ENCODE measurements around the gene VKORC1L1.
"Not testable (repeated sequence)": the region's sequence is repeated elsewhere in the genome, so short reads cannot be mapped to it uniquely, and the experiment has no call there.

VKORC1L1 gene

GRCh38 chr7:65880242-65880641, 7.4 kb downstream of the VKORC1L1 start:
- not testable (repeated sequence) for H3K4me3 ChIP-seq (ENCODE audit: low read length)

DNA sequence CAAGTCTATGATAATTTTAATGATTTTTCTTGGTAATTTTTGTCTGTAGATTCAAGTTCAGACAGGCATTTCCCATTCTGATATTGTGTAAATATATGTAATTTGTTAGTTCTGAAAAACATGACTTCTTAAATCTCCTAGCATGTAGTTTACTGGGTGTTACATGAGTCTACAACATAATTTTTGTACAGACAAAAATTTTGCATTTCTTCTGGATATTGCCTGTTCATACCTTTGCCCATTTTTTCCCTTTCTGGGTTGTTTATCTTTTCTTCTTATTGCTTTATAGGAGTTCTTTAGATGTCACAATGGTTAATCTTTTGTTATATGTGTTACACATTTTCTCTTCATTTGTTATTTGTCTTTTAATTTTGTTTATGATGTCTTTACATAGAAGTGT, 12.1 kb downstream of the VKORC1L1 start:
- not testable (repeated sequence) for H3K4me3 ChIP-seq (ENCODE audit: low read length)

DNA sequence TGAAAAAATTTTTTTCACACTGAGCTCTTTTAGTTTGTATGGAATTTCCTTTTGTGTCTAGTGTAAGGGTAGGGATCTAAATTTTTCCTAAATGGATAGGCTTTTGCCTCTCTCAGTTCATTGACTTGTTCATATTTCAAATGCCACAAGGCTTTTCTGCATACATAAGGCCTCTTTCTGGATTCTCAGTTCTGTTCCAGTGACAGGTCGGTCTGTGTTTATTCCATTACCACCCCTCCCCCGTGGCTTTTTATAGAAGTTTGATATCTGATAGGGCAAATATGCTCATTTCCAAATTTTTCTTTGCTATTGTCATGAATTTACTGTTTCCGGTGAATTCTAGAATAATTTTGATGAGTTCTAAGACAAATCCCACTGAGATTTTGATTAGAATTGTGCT, 12.7 kb downstream of the VKORC1L1 start:
- H3K4me3 ChIP-seq (ENCODE audit: low read length) = not testable (repeated sequence)

- not testable (repeated sequence) for H3K4me3 ChIP-seq (ENCODE audit: low read length)
These were observed 15.7 kb downstream of the VKORC1L1 start for GRCh38 chr7:65888434-65889156.

- not testable (repeated sequence) for H3K4me3 ChIP-seq (ENCODE audit: low read length)
These were observed 16.8 kb downstream of the VKORC1L1 start for GRCh38 chr7:65889722-65890121.

DNA sequence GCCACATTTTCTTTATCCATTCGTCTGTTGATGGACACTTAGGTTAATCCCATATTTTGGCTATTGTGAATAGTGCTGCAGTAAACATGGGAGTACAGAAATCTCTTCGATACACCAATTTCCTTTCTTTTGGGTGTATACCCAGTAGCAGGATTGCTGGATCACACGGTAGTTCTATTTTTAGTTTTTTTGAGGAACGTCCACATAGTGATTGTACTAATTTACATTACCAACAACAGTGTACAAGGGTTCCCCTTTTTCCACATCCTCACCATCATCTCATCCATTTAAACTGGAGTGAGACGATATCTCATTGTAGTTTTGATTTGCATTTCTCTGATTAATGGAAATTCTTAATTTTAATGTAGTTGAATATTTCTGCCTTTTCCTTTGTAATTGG, 19.3 kb downstream of the VKORC1L1 start:
- TF ChIP-seq ZNF274 (IDR thresholded peaks at IDR 0.05; ENCODE audit: low read depth, low read length) = no peak
- H3K4me3 ChIP-seq (ENCODE audit: low read length) = no peak overlapping the region

- TF ChIP-seq ZNF274 (IDR thresholded peaks at IDR 0.05; ENCODE audit: low read depth, low read length) = no peak
- no peak overlapping the region for H3K4me3 ChIP-seq (ENCODE audit: low read length)
These were observed 20.0 kb downstream of the VKORC1L1 start for GRCh38 chr7:65892835-65893234.

DNA sequence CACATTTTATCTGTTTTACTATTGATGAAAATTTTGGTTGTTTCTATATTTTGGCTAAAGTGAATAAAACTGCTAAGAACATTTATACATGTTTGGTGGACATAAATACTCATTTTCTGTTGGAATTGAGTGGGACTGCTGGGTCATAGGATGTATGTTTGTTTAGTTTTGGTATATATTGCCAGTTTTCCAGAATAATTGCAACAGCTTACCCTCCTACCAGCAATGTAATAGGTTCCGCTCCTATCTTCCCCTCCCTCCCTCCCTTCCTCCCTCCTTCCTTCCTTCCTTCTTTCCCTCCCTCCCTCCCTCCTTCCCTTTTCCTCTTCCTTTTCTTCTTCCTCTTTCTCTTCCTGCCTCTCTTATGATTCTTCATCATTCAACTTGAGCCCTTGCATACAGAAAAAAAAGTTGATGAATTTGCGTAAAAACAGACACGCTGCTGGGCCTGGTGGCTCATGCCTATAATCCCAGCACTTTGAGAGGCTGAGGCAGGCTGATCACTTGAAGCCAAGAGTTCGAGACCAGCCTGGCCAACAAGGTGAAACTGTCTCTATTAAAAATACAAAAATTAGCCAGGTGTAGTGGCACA, 23.5 kb downstream of the VKORC1L1 start:
- no peak overlapping the region for H3K4me3 ChIP-seq (ENCODE audit: low read length)
- no peak for TF ChIP-seq ZNF274 (IDR thresholded peaks at IDR 0.05; ENCODE audit: low read depth, low read length)

GRCh38 chr7:65897289-65897688, 24.4 kb downstream of the VKORC1L1 start:
- H3K4me3 ChIP-seq (ENCODE audit: low read length) = not testable (repeated sequence)

GRCh38 chr7:65898677-65899447, 26.0 kb downstream of the VKORC1L1 start:
- H3K4me3 ChIP-seq (ENCODE audit: low read length) = not testable (repeated sequence)

- no peak overlapping the region for H3K4me3 ChIP-seq (ENCODE audit: low read length)
- TF ChIP-seq ZNF274 (IDR thresholded peaks at IDR 0.05; ENCODE audit: low read depth, low read length) = no peak
These were observed 29.4 kb downstream of the VKORC1L1 start for GRCh38 chr7:65902306-65902705.

- TF ChIP-seq ZNF274 (IDR thresholded peaks at IDR 0.05; ENCODE audit: low read depth, low read length) = no peak
- H3K4me3 ChIP-seq (ENCODE audit: low read length) = no peak overlapping the region
These were observed 34.8 kb downstream of the VKORC1L1 start for GRCh38 chr7:65907501-65908198.

DNA sequence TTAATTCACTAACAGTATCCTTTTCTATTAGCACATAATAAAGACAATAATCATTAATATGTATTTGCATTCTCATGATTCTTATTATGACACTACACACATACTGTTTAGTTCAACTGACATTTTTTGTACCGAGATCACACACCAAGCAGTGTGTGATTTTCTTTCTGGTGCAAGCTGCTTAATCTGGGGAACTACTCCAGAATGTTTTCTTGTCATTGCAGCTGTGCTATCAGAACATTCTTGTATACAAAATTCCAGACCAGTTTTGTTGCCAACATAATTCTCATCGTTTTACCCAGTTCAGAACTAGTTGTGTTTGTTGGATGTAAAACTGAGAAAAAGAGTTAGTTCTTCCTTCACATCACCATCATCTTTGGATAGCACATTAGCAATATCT, 37.4 kb downstream of the VKORC1L1 start:
- TF ChIP-seq ZNF274 (IDR thresholded peaks at IDR 0.05; ENCODE audit: low read depth, low read length) = no peak
- no peak overlapping the region for H3K4me3 ChIP-seq (ENCODE audit: low read length)

- TF ChIP-seq ZNF274 (IDR thresholded peaks at IDR 0.05; ENCODE audit: low read depth, low read length) = no peak
These were observed 39.4 kb downstream of the VKORC1L1 start for GRCh38 chr7:65912237-65912636.

More at GRCh38 chr7:65912237-65912636, 39.4 kb downstream of the VKORC1L1 start:
- H3K4me3 ChIP-seq (ENCODE audit: low read length) = no peak overlapping the region

All from GM08714 (cell line).